C4-2B (cell line): ENCODE data around the gene CUL9.

Experiments
- CTCF ChIP-seq: fragments of 450-650 bp; conservative IDR thresholded peaks from 2 replicates; pipeline ENCODE4 v1.5.1; 2017; ENCODE audit warnings: mild to moderate bottlenecking
- ZFX ChIP-seq: fragments of 450-650 bp; IDR thresholded peaks from 2 replicates; pipeline ENCODE4 v1.6.1; 2017

- TF ChIP-seq CTCF (peak; percentile 93), ZFX (no peak)
Observed at GRCh38 chr6:43263314-43264178, 81.5 kb downstream of the CUL9 start.
